ENCODE results near the gene SPECC1. TPM values are rescaled to one million over a fixed set of nuclear protein-coding genes. Genes with fewer than 3 reads are reported as not detected.
"Not testable (repeated sequence)": the region's sequence is repeated elsewhere in the genome, so short reads cannot be mapped to it uniquely, and the experiment has no call there.

SPECC1 gene
- total and polyA plus RNA-seq, 7 donors: 10.9 to 98.3 (median 43.5) TPM

DNA sequence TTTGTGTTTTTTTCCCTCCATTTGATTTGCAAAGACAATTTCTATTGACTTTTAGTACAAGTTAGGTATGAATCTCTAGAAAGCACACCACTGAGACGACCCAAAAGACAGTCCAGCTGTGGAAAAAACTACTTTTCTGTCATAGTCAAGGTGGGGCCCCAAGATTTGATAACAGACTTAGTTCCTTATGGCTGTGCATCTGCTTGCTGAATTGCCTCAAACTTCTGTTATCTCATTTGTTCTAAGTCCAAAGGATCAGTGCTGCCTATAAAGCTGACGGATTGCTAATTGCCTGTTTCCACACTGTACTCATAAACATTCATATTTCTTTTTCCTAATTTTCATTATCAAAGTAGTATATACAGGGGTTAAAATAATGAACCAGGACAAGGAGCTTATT is 180.8 kb downstream of the SPECC1 start:
- Histone ChIP-seq H3K9me3 (no peaks in the 10 kb centered on the region), H3K27ac (peak overlapping the region in 2 of 4 donors; percentile 1 to 2), H3K36me3 (no peaks in the 10 kb centered on the region), H3K4me3 (no peak overlapping the region), H3K27me3 (no peaks in the 10 kb centered on the region), H3K4me1 (peaks cover 0 to 13% (median 1%) of the 10 kb centered on the region in 4 donors)
- 14 to 61% methylated on average over 2 of the region's 2 CpGs for WGBS, 2 donors
- TF ChIP-seq, protein P1, sequence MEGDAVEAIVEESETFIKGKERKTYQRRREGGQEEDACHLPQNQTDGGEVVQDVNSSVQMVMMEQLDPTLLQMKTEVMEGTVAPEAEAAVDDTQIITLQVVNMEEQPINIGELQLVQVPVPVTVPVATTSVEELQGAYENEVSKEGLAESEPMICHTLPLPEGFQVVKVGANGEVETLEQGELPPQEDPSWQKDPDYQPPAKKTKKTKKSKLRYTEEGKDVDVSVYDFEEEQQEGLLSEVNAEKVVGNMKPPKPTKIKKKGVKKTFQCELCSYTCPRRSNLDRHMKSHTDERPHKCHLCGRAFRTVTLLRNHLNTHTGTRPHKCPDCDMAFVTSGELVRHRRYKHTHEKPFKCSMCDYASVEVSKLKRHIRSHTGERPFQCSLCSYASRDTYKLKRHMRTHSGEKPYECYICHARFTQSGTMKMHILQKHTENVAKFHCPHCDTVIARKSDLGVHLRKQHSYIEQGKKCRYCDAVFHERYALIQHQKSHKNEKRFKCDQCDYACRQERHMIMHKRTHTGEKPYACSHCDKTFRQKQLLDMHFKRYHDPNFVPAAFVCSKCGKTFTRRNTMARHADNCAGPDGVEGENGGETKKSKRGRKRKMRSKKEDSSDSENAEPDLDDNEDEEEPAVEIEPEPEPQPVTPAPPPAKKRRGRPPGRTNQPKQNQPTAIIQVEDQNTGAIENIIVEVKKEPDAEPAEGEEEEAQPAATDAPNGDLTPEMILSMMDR (IDR thresholded peaks at IDR 0.05): no peak
- TF ChIP-seq EP300 (IDR thresholded peaks at IDR 0.05) (no peak), POLR2A (IDR thresholded peaks at IDR 0.05) (no peak), POLR2AphosphoS5 (IDR thresholded peaks at IDR 0.05) (no peak)
- intact Hi-C loops (cut with DNase I): no loop called here
- DNase-seq: no peak

- DNase-seq: no peak
- Histone ChIP-seq H3K4me3 (no peak overlapping the region), H3K36me3 (no peaks in the 10 kb centered on the region), H3K9me3 (no peaks in the 10 kb centered on the region), H3K27me3 (no peaks in the 10 kb centered on the region), H3K27ac (peak overlapping the region in 1 of 4 donors; percentile 1), H3K4me1 (peaks cover 0 to 13% (median 1%) of the 10 kb centered on the region in 4 donors)
- intact Hi-C loops (cut with DNase I): no loop called here
- TF ChIP-seq POLR2A (IDR thresholded peaks at IDR 0.05): no peak
- TF ChIP-seq, protein P1 (IDR thresholded peaks at IDR 0.05): no peak
- TF ChIP-seq POLR2AphosphoS5 (IDR thresholded peaks at IDR 0.05): no peak
- no peak for TF ChIP-seq EP300 (IDR thresholded peaks at IDR 0.05)
- WGBS, 2 donors: 23 to 69% methylated on average over 3 of the region's 3 CpGs
Observed at GRCh38 chr17:20190605-20191004, 181.4 kb downstream of the SPECC1 start.

GRCh38 chr17:20191056-20191455 is 181.9 kb downstream of the SPECC1 start:
- TF ChIP-seq POLR2A (IDR thresholded peaks at IDR 0.05) (no peak), EP300 (IDR thresholded peaks at IDR 0.05) (no peak), POLR2AphosphoS5 (IDR thresholded peaks at IDR 0.05) (no peak)
- TF ChIP-seq, protein P1 (IDR thresholded peaks at IDR 0.05): no peak
- Histone ChIP-seq H3K36me3 (no peaks in the 10 kb centered on the region), H3K27ac (no peak overlapping the region), H3K4me3 (no peak overlapping the region), H3K9me3 (no peaks in the 10 kb centered on the region), H3K27me3 (no peaks in the 10 kb centered on the region), H3K4me1 (peaks cover 0 to 13% (median 1%) of the 10 kb centered on the region in 4 donors)
- WGBS, 2 donors: 8 to 53% methylated on average over 3 of the region's 3 CpGs
- intact Hi-C loops (cut with DNase I): no loop called here
- DNase-seq: no peak

GRCh38 chr17:20196286-20196685 is 187.1 kb downstream of the SPECC1 start:
- DNase-seq; H3K27me3 ChIP-seq; H3K4me1 ChIP-seq; H3K27ac ChIP-seq; H3K9me3 ChIP-seq; H3K36me3 ChIP-seq; intact Hi-C loops (cut with DNase I); H3K4me3 ChIP-seq: not testable (repeated sequence)
- WGBS, 2 donors: 56 to 93% methylated on average over 3 of the region's 3 CpGs

GRCh38 chr17:20197272-20197926 is 188.2 kb downstream of the SPECC1 start:
- Histone ChIP-seq H3K36me3 (no peaks in the 10 kb centered on the region), H3K9me3 (no peaks in the 10 kb centered on the region), H3K4me1 (peaks cover 0 to 4% (median 1%) of the 10 kb centered on the region in 4 donors), H3K27ac (no peak overlapping the region), H3K4me3 (no peak overlapping the region), H3K27me3 (no peaks in the 10 kb centered on the region)
- intact Hi-C loops (cut with DNase I): no loop called here
- no peak for DNase-seq
- WGBS, 2 donors: 85 to 93% methylated on average over 5 of the region's 5 CpGs
- TF ChIP-seq, protein P1 (IDR thresholded peaks at IDR 0.05): no peak
- no peak for TF ChIP-seq POLR2A (IDR thresholded peaks at IDR 0.05)
- TF ChIP-seq EP300 (IDR thresholded peaks at IDR 0.05): no peak
- no peak for TF ChIP-seq POLR2AphosphoS5 (IDR thresholded peaks at IDR 0.05)

Data from sigmoid colon (tissue), 7 donors.